Ovary (tissue), 3 donors: ENCODE data around the gene XYLT1.

ENCODE experiments used
- POLR2A ChIP-seq: fragments of 450-650 bp; IDR thresholded peaks from one replicate; pipeline ENCODE4 v1.6.1; 2017; ENCODE audit warnings: antibody characterized with exemption, mild to moderate bottlenecking, moderate library complexity
- TF ChIP-seq, protein P1 (sequence below), 3 donors: fragments of 450-650 bp in 2 of 3; fragments of 200-600 bp in 1 of 3; IDR thresholded peaks; one replicate each; pipeline versions ENCODE4 v1.5.1 to v1.8.0; 2016 to 2022; ENCODE audit warnings: antibody characterized with exemption in 3 of 3, mild to moderate bottlenecking in 1 of 3
- donor health status: DM: no; HTN: no; CAD: no.

GRCh38 chr16:17369421-17370222 lies 101.1 kb downstream of the XYLT1 start:
- TF ChIP-seq POLR2A: no peak
- TF ChIP-seq, protein P1, sequence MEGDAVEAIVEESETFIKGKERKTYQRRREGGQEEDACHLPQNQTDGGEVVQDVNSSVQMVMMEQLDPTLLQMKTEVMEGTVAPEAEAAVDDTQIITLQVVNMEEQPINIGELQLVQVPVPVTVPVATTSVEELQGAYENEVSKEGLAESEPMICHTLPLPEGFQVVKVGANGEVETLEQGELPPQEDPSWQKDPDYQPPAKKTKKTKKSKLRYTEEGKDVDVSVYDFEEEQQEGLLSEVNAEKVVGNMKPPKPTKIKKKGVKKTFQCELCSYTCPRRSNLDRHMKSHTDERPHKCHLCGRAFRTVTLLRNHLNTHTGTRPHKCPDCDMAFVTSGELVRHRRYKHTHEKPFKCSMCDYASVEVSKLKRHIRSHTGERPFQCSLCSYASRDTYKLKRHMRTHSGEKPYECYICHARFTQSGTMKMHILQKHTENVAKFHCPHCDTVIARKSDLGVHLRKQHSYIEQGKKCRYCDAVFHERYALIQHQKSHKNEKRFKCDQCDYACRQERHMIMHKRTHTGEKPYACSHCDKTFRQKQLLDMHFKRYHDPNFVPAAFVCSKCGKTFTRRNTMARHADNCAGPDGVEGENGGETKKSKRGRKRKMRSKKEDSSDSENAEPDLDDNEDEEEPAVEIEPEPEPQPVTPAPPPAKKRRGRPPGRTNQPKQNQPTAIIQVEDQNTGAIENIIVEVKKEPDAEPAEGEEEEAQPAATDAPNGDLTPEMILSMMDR (IDR thresholded peaks at IDR 0.05): no peak
